Peyer's patch (tissue), 4 donors: ENCODE results near the gene PARS2.

Experiments used
- CTCF ChIP-seq, 6 experiments: fragments of 450-650 bp in 4 of 6; fragments of 200-600 bp in 2 of 6; sonication (generic) in 1 of 6; IDR thresholded peaks; one replicate each; pipeline ENCODE4 v1.5.1; 2017 to 2019; ENCODE audit warnings: antibody characterized with exemption in 6 of 6, mild to moderate bottlenecking in 3 of 6, moderate library complexity in 1 of 6
- POLR2A ChIP-seq, 2 donors: fragments of 450-650 bp; IDR thresholded peaks; one replicate each; pipeline ENCODE4 v1.5.1; 2017; ENCODE audit warnings: antibody characterized with exemption in 2 of 2, mild to moderate bottlenecking in 2 of 2, moderate library complexity in 2 of 2

- no peak for TF ChIP-seq CTCF (IDR thresholded peaks at IDR 0.05)
- no peak for TF ChIP-seq POLR2A (IDR thresholded peaks at IDR 0.05)
These were observed 49.3 kb downstream of the PARS2 start for GRCh38 chr1:54714881-54715492.
